Uterus (tissue), 4 donors: Measurements from ENCODE around the gene ANO7. TPM values are rescaled to one million over a fixed set of nuclear protein-coding genes. Genes with fewer than 3 reads are reported as not detected.
"Not testable (repeated sequence)": the region's sequence is repeated elsewhere in the genome, so short reads cannot be mapped to it uniquely, and the experiment has no call there.

ENCODE experiments used
- DNase-seq, 2 donors: peaks; one replicate each; pipeline ENCODE4 v3.0.0-alpha.2; 2019 to 2020
- H3K27ac ChIP-seq, 2 donors: fragments of 200-600 bp; sonication (generic); 1 replicate in 1 of 2; 2 replicates in 1 of 2; pipeline ENCODE4 v1.5.1; 2016 to 2018
- H3K27me3 ChIP-seq, 2 donors: fragments of 200-600 bp; sonication (generic); one replicate each; pipeline ENCODE4 v1.5.1; 2018 to 2019; ENCODE audit warnings: control low read depth in 1 of 2
- H3K36me3 ChIP-seq, 2 donors: fragments of 200-600 bp; sonication (generic); one replicate each; pipeline ENCODE4 v1.5.1; 2019; ENCODE audit warnings: control low read depth in 1 of 2
- H3K4me1 ChIP-seq, 2 donors: fragments of 200-600 bp; sonication (generic); one replicate each; pipeline ENCODE4 v1.5.1; 2018 to 2019; ENCODE audit warnings: control low read depth in 1 of 2
- H3K4me3 ChIP-seq, 2 donors: fragments of 200-600 bp; sonication (generic); 1 replicate in 1 of 2; 2 replicates in 1 of 2; pipeline ENCODE4 v1.5.1; 2018 to 2019; ENCODE audit warnings: mild to moderate bottlenecking in 1 of 2
- H3K9me3 ChIP-seq, 2 donors: fragments of 200-600 bp; sonication (generic); one replicate each; pipeline ENCODE4 v1.5.1; 2019; ENCODE audit warnings: control low read depth in 1 of 2
- CTCF ChIP-seq, 4 experiments: fragments of 200-600 bp in 2 of 4; fragments of 450-650 bp in 2 of 4; sonication (generic) in 2 of 4; IDR thresholded peaks; one replicate each; pipeline ENCODE4 v1.5.1; 2016 to 2019; ENCODE audit warnings: antibody characterized with exemption in 4 of 4, mild to moderate bottlenecking in 2 of 4, moderate library complexity in 1 of 4
- POLR2A ChIP-seq, 2 donors: fragments of 450-650 bp; IDR thresholded peaks; one replicate each; pipeline ENCODE4 v1.6.1; 2016; ENCODE audit warnings: antibody characterized with exemption in 2 of 2, mild to moderate bottlenecking in 1 of 2, moderate library complexity in 1 of 2
- intact Hi-C: fragments of 100-400 bp; cut with DNase I; formaldehyde crosslinking; loops from one replicate; pipeline ENCODE4 v1.15.1; 2023; ENCODE audit warnings: low total_unique reads
- total RNA-seq, 4 donors: library from RNA; depleted of rRNA in 3 of 4; stranded (reverse); fragments of >200 nt in 3 of 4; gene quantifications; one replicate each; pipeline versions ENCODE4 v1.1.0 to v1.2.4, GENCODE V29; 2014 to 2023
- donor health status: DM: yes; HTN: yes; CAD: no.

ANO7 gene
- total RNA-seq, 4 donors from 2014 or later = under 0.01 to 3.8 (median 0.21) TPM; not detected in 1

DNA sequence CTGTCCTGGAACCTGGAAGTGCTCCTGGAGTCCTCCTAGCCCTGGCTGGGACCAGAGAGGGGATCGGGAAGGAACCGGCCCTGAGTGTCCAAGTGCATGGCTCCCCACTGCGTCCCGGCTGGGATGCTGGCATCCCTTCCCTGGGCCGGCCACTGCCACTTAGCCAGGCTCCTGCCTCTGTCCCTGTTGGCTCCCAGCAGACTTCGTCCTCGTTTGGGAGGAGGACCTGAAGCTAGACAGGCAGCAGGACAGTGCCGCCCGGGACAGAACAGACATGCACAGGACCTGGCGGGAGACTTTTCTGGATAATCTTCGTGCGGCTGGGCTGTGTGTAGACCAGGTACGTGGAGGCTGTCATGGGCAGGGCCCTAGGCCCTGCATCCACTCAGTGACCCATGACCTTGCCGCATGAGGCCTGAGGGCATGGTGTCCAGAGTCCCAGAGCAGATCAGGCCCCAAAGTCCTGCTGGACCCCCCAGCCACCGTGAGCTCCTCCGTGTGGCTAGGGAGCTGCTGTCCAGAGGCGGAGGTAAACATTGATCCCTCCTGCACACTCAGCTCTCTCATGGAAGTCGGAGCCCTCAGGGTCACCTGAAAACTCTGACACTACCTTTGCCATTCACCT lies 7.1 kb downstream of the ANO7 start:
- intact Hi-C loops = no loop called here
- H3K9me3 ChIP-seq = no peaks in the 10 kb centered on the region
- no peaks in the 10 kb centered on the region for H3K4me1 ChIP-seq
- no peak overlapping the region for H3K4me3 ChIP-seq
- no peak for DNase-seq
- no peak overlapping the region for H3K27ac ChIP-seq
- no peaks in the 10 kb centered on the region for H3K36me3 ChIP-seq
- no peaks in the 10 kb centered on the region for H3K27me3 ChIP-seq
- TF ChIP-seq POLR2A (IDR thresholded peaks at IDR 0.05) (no peak), CTCF (IDR thresholded peaks at IDR 0.05) (no peak)

DNA sequence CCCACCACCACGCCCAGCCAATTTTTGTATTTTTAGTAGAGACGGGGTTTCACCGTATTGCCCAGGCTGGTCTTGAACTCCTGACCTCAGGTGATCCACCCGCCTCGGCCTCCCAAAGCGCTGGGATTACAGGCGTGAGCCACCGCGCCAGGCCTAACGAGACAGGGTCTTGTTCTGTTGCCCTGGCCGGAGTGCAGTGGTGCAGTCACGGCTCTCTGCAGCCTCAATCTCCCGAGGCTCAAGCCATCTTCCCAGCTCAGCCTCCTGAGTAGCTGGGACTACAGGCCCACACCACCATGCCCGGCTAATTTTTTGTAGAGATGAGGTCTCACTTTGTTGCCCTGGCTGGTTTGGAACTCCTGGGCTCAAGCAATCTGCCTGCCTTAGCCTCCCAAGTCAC lies 8.8 kb downstream of the ANO7 start:
- not testable (repeated sequence) for DNase-seq

GRCh38 chr2:241197947-241198346 lies 9.5 kb downstream of the ANO7 start:
- intact Hi-C loops = no loop called here
- Histone ChIP-seq H3K27ac (no peak overlapping the region), H3K36me3 (no peaks in the 10 kb centered on the region), H3K4me1 (no peaks in the 10 kb centered on the region), H3K4me3 (no peak overlapping the region), H3K9me3 (no peaks in the 10 kb centered on the region), H3K27me3 (no peaks in the 10 kb centered on the region)
- DNase-seq = no peak
- TF ChIP-seq CTCF (IDR thresholded peaks at IDR 0.05) (no peak), POLR2A (IDR thresholded peaks at IDR 0.05) (no peak)

More for the DNA sequence above, 8.8 kb downstream of the ANO7 start:
- H3K27ac ChIP-seq, H3K27me3 ChIP-seq, intact Hi-C loops, H3K9me3 ChIP-seq, H3K36me3 ChIP-seq, H3K4me3 ChIP-seq, H3K4me1 ChIP-seq: not testable (repeated sequence)

GRCh38 chr2:241198381-241199279 lies 10.2 kb downstream of the ANO7 start:
- intact Hi-C loops = no loop called here
- Histone ChIP-seq H3K4me3 (no peak overlapping the region), H3K36me3 (no peaks in the 10 kb centered on the region), H3K27me3 (no peaks in the 10 kb centered on the region), H3K27ac (no peak overlapping the region), H3K9me3 (no peaks in the 10 kb centered on the region), H3K4me1 (no peaks in the 10 kb centered on the region)
- no peak for DNase-seq
- TF ChIP-seq CTCF (IDR thresholded peaks at IDR 0.05) (no peak), POLR2A (IDR thresholded peaks at IDR 0.05) (no peak)

GRCh38 chr2:241199286-241199685 lies 10.8 kb downstream of the ANO7 start:
- no peaks in the 10 kb centered on the region for H3K9me3 ChIP-seq
- TF ChIP-seq POLR2A (IDR thresholded peaks at IDR 0.05) (no peak), CTCF (IDR thresholded peaks at IDR 0.05) (no peak)
- H3K4me3 ChIP-seq = no peak overlapping the region
- no peaks in the 10 kb centered on the region for H3K4me1 ChIP-seq
- H3K36me3 ChIP-seq = no peaks in the 10 kb centered on the region
- no peaks in the 10 kb centered on the region for H3K27me3 ChIP-seq
- no peak for DNase-seq
- H3K27ac ChIP-seq = no peak overlapping the region
- intact Hi-C loops = no loop called here
